Endothelial cell (in vitro differentiated cells): ENCODE measurements around the gene HHAT. TPM values are rescaled to one million over a fixed set of nuclear protein-coding genes. Genes with fewer than 3 reads are reported as not detected.

ENCODE experiments used
- DNase-seq: peaks from one replicate; pipeline ENCODE4 v3.0.0; 2021; ENCODE audit warnings: low spot score
- H3K27ac Mint-ChIP-seq: one replicate; pipeline ENCODE4 v1.8.0; 2021; ENCODE audit warnings: mixed read lengths, inconsistent platforms; ENCODE audit not compliant: unreplicated experiment
- H3K27me3 Mint-ChIP-seq: one replicate; pipeline ENCODE4 v1.8.0; 2021; ENCODE audit warnings: mild to moderate bottlenecking, moderate library complexity, mixed read lengths, inconsistent platforms; ENCODE audit not compliant: unreplicated experiment
- H3K36me3 Mint-ChIP-seq: one replicate; pipeline ENCODE4 v1.8.0; 2021; ENCODE audit warnings: mild to moderate bottlenecking, low read depth, mixed read lengths, inconsistent platforms; ENCODE audit not compliant: unreplicated experiment
- H3K4me1 Mint-ChIP-seq: one replicate; pipeline ENCODE4 v1.8.0; 2021; ENCODE audit warnings: mild to moderate bottlenecking, mixed read lengths, inconsistent platforms; ENCODE audit not compliant: unreplicated experiment
- H3K4me3 Mint-ChIP-seq: one replicate; pipeline ENCODE4 v1.8.0; 2021; ENCODE audit warnings: mild to moderate bottlenecking, mixed read lengths, inconsistent platforms; ENCODE audit not compliant: unreplicated experiment
- H3K9me3 Mint-ChIP-seq: one replicate; pipeline ENCODE4 v1.8.0; 2021; ENCODE audit warnings: mixed read lengths, inconsistent platforms; ENCODE audit not compliant: unreplicated experiment
- CTCF ChIP-seq: fragments of 200-600 bp; sonication (generic); IDR thresholded peaks from one replicate; pipeline ENCODE4 v1.5.0; 2021; ENCODE audit warnings: antibody characterized with exemption; ENCODE audit not compliant: unreplicated experiment
- total RNA-seq: library from RNA; stranded (reverse); fragmentation: NEBNext Ultra II Directional; extraction: Animal tissue kit (Norgen Biotek cat#: 25700); gene quantifications from one replicate; pipeline ENCODE4 v1.2.1, GENCODE V29; 2021; ENCODE audit not compliant: unreplicated experiment

HHAT gene
- total RNA-seq, 1 donor from 2014 or later, result 6.0 TPM

- H3K9me3 Mint-ChIP-seq, result no peaks in the 10 kb centered on the region
- no peak for TF ChIP-seq CTCF
- H3K4me3 Mint-ChIP-seq, result no peak overlapping the region
- no peak for DNase-seq
- H3K27me3 Mint-ChIP-seq, result peaks cover 2% of the 10 kb centered on the region
- no peaks in the 10 kb centered on the region for H3K36me3 Mint-ChIP-seq
- no peak overlapping the region for H3K27ac Mint-ChIP-seq
- peaks cover 4% of the 10 kb centered on the region for H3K4me1 Mint-ChIP-seq
These were observed 188.2 kb downstream of the HHAT start for GRCh38 chr1:210516697-210517459.

GRCh38 chr1:210523830-210524229, 195.1 kb downstream of the HHAT start:
- Mint-ChIP-seq H3K4me1 (peaks cover 5% of the 10 kb centered on the region), H3K36me3 (peaks cover 6% of the 10 kb centered on the region), H3K27me3 (peaks cover 8% of the 10 kb centered on the region), H3K27ac (no peak overlapping the region), H3K4me3 (no peak overlapping the region), H3K9me3 (no peaks in the 10 kb centered on the region)
- no peak for DNase-seq
- TF ChIP-seq CTCF, result no peak

- DNase-seq, result no peak
- H3K27ac Mint-ChIP-seq, result no peak overlapping the region
- H3K4me3 Mint-ChIP-seq, result no peak overlapping the region
- no peaks in the 10 kb centered on the region for H3K9me3 Mint-ChIP-seq
- TF ChIP-seq CTCF, result no peak
- H3K27me3 Mint-ChIP-seq, result peaks cover 7% of the 10 kb centered on the region
- H3K4me1 Mint-ChIP-seq, result peaks cover 5% of the 10 kb centered on the region
- H3K36me3 Mint-ChIP-seq, result peaks cover 6% of the 10 kb centered on the region
These were observed 197.2 kb downstream of the HHAT start for GRCh38 chr1:210525716-210526454.

GRCh38 chr1:210527091-210527490, 198.4 kb downstream of the HHAT start:
- no peaks in the 10 kb centered on the region for H3K9me3 Mint-ChIP-seq
- H3K4me1 Mint-ChIP-seq, result peaks cover 5% of the 10 kb centered on the region
- H3K27ac Mint-ChIP-seq, result no peak overlapping the region
- peaks cover 6% of the 10 kb centered on the region for H3K36me3 Mint-ChIP-seq
- no peak overlapping the region for H3K4me3 Mint-ChIP-seq
- no peak for TF ChIP-seq CTCF
- peaks cover 5% of the 10 kb centered on the region for H3K27me3 Mint-ChIP-seq
- DNase-seq, result no peak
